ENCODE measurements around the gene RTN4IP1.
"Not testable (repeated sequence)": the region's sequence is repeated elsewhere in the genome, so short reads cannot be mapped to it uniquely, and the experiment has no call there.

The RTN4IP1 gene

DNA sequence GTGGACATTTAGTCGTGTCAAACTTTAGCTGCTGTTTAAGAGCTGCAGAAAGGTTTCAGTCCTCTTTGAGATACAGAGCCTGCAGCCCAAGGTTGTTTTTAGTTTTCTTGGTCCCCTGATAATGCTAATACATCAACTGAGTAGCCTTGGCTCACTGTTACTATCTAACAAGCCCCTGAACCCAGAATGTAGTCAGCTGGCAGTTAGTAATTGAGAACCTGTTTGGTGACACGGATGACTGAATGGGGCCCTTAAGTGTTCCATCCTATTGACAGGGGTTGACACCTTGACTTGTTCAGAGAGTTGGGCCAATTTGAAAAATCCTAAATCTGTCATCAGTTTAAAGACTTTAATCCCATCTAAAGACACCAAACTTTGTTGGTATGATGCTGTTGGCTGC is 2.8 kb downstream of the RTN4IP1 start:
- DNase-seq: no peak

DNA sequence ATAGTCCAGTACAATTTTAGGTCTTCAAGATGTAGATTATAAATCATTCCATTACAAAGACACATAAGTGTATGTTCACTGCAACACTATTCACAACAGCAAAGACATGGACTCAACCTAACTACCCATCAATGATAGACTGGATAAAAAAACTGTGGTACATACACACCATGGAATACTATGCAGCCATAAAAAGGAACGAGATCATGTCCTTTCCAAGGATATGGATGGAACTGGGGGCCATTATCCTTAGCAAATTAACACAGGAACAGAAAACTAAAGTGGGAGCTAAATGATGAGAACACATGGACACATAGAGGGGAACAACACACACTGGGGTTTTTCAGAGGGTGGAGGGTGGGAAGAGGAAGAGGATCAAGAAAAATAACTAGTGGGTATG is 6.3 kb downstream of the RTN4IP1 start:
- DNase-seq: no peak

DNA sequence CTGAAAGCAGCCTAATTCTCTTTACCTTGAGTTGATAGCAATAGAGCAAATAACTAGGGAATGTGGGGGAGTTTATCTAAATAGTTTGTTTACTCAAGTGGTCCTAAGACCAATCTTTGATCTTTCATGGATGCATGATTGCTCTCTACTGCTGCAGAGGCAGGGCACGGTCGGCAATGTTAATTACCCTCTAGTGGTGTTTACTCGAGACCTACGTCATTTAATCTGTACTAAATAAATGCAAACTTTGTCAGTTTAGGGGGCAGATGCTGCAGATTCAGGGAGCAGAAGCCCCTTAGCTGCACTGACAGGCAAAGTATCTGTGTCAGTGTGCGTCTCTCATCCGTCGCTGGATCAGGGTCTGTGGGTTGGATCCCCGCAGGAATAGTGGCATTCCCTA is 6.9 kb downstream of the RTN4IP1 start:
- DNase-seq: no peak

DNA sequence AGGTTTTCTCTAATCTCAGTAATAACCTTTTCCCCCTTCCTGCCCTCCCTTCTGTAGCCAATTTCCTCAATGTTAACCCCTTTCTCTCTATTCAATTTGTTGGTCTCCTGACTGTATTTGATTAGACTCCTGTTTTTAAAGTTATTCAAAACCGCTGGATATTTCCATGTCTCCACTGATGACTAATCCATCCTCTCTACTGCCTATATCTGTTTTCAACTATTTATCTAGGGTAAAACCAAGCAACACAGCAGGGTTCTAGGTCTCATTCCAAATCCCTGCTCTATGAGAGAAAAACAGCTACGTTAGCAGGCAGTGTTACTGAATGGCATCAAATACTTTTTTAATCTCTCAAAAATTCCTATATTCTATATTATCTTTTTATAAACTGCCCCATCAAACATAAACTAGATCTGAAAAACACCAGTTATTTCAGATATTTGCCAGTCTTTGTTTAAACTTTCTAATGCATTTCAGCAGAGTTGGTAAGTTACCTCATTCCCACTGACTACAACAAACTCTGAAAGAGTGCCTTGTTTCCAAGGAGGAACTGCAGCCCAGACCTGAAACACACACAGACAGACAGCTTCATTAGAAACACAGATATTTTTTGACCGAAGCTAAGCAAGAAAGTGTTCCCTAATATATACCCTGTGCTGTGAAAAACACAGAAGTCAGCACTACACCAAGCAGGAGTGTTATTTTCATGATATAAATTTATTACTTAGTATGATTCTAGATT is 8.2 kb downstream of the RTN4IP1 start:
- DNase-seq: no peak

DNA sequence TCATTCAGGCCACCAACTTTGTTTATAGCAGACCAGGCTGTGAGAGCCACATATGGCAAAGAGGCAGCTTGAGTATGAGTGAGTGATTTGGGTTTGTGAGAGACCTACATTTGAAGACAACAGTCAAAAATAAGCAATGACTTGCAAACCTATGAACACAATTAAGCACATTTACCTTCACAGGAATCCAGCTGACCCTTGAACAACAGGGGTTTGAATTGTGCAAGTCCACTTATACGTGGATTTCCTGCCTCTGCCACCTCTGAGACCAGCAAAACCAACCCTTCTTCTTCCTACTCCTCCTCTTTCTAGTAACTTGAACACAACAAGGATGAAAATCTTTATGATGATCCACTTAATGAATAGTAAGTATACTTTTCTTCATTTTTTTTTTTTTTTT is 10.1 kb downstream of the RTN4IP1 start:
- no peak for DNase-seq

DNA sequence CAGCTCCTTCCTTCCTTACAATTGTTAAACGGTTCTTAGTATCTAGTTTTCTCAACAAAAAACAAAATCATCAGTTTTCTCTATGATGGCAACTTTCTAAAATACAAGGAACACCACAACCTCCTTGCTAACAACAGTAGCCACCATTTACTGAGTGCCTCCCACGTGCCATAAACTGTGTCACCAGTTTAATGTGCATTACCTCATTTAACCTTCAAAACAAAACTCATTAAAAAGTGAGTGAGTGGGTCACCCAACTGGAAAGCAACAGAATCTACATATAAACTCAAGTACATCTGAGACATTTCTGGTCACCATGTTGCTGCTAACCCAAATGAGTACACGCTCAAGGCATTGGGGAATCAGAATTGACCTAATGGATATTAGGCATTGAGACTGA is 11.0 kb downstream of the RTN4IP1 start:
- no peak for DNase-seq

DNA sequence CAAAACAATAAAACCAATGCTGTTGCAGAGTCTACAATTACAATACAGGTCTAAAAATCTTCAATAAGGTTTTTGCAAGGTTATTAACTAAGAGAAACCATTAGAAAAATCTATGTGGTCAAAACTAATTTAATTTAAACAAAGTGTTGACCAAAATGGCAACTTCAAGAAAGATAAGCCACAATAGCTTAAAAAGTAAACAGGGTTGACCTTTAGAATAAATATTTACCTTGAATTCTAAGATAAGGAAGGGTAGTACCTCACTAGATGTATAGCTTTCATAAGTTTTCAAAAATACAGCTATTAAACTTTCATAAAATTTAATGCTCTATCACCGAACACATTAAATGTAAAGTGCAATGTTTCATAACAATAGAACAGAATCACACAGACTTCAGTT is 11.4 kb downstream of the RTN4IP1 start:
- no peak for DNase-seq

DNA sequence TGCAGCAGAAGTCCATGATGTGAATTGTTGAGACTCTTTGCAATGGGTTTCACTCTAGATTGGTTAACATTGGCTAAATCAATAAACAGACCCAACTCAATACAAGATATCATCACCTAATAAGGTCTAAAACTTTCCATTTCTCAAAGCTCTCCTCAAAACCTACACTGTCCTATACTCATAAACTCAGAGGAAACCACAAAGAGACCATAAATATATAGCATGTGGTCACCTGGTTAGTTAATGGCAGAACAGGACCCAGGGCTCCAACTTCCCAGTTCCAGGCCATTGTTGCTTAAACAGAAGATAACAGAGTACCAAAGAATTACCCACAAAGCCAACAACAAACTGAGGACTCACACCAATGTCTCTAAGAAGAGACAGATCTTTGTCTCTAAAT is 12.0 kb downstream of the RTN4IP1 start:
- no peak for DNase-seq

DNA sequence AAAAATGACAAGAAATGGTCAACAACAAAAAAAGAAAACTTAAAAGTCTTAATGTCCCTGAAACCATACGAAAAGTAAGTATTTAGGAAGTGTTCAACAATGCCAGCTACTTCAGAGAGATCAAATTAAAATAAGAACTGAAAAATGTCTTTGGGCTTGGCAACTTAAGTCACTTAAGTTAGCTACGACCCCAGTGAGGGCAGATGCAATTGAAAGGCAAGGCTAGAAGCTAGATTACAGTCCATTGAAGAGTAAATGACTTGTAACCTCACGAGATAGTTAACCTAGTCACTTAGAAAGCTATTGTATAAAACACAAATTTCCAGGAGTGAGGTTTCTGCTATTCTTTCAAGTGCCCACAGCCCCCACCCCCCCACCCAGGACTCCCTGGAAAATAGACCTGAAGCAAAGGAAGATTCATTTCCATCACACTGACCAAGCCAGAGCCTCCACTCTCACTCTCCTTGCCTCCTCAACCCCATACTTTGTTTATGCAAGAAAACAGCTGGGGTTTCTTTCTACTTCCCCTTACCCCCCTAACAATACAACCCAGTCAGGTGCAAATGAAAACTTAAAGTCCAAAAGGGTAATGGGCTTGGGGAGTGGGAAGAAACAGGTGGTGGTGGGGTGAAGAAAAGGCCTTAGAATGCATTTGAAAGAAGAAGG is 14.6 kb downstream of the RTN4IP1 start:
- no peak for DNase-seq

DNA sequence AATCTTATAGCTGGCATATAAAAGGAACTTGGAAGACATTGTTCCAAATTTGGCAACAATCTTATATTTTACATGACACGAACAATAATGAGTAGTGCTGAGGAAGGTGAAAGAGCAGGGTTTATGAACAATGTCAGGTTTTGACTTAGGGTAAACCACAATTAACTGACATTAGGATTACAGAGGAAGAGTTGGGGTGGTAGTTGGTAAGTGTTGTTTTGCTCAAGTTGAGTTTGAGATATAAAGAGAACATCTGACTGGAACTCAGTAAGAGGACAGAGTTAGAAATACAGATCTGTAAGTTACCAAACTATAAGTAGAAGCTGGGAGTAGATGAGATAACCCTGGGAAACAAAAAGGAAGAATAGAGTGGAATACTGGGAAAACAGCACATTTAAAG is 15.1 kb downstream of the RTN4IP1 start:
- DNase-seq: no peak

DNA sequence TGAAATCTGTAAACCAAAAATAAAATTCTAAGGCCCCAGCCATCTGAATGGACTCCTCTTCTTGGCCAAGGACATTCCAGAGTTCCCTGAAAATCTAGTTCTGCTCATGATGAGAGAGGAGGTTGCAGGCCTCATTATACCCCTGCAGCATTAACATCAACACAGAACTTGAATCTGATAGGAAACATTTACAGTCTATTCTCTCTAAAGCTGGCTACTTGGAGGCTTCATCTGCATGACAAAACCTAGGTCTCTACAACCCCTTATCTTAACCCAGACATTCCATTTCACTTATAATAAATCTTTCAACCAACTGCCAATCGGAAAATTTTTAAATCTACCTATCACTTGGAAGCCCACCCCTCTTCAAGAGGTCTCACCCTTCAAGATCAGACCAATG is 15.7 kb downstream of the RTN4IP1 start:
- no peak for DNase-seq

DNA sequence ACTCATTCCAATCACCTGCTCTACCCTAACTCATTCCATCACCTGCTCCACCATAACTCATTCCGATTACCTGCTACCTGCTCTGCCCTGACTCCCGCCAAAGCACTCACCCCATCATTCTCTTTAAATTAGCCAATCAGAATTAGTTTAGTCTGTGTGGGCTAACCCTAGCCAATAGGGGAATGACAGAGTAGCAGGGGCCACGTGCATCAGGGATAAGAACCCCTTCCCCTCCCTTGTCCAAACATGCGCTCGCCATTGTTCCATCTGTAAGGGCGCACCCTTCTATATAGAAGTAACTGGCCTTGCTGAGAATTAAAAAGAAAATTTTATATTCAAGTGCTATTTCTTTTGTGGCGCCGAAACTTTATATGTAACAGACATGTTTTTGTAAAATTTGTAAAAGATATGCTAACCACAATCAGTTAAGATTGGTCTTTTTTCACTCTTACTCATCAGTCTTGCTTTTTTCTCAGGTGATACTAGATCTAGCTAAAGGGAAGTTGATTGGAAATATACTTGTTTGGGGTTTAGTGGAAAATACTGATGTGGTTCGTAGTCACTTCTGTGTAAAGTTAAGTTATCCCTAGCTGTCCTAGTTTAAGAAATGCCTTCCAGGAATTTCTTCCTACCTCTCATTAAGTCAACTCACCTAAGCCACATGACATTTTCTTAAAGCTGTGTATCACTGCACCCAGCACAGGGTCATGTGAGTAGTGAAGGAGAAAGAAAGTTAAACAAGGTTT is 16.5 kb downstream of the RTN4IP1 start:
- no peak for DNase-seq

DNA sequence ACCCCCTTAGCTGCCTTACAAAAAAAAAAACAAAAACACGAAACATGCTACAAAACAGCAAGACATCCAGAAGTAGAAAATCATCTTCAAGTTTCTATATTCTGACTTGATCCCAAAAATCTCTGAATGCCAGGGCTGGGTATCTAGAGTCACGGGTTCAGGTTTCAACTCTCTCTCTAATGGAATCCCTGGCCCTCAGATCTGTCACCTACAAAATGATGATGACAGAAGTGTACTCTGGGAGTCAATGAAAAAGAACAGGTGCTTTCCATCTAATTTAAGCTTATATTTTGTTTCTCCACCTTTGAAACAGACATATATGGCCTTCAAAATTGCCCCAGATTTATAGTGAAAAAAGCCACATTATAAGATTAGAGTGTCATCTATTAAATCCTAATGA is 18.3 kb downstream of the RTN4IP1 start:
- DNase-seq: no peak

DNA sequence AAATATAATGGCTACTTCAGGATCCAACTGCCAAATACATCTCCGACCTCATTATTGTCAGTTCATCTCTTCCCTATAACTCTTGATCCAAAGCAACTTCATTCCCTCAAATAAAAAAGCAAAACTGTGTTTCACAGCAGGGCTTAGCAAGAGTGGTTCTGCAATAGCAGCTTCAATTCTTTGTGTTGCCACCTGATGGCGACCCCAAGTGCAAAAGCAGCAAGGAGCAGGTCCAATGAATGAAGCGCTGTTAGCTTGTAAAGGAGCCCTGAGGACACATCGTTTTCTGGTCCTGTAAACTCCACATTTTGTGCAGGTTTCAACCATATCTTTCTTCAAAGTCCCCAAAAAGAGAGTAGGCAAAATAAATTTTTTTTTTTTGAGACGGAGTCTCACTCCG is 19.6 kb downstream of the RTN4IP1 start:
- no peak for DNase-seq

DNA sequence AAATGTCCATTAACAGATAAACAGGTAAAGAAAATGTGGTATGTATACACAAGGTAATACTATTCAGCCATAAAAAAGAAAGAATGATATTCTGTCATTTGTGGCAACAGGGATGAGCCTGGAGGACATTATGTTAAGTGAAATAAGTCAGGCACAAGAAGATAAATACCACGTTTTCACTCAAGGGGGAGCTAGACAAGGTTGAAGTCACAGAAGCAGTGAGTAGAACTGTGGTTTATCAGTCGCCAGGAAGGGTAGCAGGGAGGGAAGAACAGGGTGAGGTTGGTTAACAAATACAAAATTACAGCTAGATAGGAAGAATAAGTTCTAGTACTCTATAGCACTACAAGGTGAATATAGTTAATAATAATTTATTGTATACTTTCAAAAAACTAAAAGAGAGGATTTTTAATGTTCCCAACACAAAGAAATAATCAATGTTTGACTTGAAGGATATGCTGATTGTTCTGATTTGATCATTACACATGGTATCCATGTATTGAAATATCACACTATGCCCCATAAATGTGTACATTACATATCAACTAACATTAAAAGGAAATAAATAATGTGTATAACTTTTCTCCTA is 21.1 kb downstream of the RTN4IP1 start:
- DNase-seq: no peak

DNA sequence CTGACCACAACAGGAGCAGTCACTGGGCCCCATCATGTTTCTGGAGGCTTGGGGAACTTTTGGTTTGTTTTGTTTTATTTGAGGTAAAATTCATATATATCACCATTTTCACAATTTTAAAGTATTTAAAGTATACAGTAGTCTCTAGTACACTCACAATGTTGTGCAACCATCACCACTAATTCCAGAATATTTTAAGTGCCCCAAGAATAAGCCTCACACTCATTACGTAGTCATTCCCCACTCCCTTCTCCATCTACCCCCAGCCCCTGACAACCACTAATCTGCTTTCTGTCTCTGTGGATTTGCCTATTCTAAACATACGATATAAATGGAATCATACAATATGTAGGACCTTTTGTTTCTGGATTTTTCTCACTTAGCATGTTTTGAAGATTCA is 29.0 kb downstream of the RTN4IP1 start:
- no peak for DNase-seq

DNA sequence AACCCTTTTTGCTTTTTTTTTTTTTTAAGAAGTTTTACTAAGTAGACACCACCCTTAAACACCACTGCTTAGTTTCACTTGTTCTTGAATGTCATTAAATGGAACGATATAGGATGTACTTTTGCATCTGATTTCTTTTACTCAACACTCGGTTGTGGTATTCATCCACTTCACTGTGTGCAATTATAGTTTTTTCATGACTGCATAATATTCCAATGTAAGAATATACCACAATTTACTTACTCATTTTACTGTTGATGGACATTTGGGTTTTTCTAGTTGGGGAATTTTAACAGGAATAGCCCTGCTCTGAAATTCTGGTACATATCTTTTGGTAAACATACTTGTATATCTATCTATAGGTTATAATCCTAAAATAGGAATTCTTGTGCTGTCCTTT is 29.9 kb downstream of the RTN4IP1 start:
- DNase-seq: no peak

DNA sequence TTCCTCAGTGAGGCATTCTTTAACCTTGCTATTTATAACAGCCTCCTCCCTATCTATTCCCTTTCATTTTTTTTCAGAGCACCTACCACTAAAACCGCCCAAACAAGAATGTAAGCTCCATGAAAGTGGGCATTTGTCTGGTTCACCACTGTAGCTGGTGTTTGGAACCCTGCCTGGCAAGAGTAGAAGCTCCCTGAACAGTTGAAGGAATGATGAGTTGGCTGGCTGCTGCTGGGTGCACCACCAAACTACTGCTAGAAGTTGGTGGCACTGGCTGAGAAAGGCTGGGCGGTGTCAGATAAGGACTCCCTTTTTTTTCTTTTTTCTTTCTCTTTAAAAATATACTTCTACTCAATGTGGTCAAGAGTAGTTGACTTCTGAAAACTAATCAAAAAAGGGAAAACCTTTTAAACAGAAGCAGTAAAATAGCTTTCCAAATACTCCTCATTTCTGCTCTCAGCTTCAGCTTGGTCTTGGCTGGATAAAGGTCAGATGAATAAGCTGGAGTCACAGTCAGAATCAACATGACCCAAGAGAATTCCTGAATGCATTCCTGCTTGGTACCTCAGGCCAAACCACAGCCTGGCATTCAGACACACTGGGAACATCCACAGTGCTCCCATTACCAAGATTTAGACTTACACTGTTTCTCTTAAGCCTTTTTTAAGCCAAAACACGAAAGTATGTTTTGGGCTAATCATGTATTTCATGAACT is 38.0 kb downstream of the RTN4IP1 start:
- DNase-seq: no peak

DNA sequence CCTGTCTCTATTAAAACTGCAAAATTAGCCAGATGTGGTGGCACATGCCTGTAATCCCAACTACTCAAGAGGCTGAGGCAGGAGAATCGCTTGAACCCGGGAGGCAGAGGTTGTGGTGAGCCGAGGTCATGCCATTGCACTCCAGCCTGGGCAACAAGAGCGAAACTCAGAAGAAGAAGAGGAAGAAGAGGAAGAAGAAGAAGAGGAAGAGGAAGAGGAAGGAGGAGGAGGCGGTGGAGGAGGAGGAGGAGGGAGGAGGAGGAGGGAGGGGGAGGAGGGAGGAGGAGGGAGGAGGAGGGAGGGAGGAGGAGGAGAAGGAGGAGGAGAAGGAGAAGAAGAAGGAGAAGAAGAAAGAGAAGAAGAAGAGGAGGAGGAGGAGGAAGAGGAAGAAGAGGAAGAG is 40.4 kb downstream of the RTN4IP1 start:
- DNase-seq: not testable (repeated sequence)

DNA sequence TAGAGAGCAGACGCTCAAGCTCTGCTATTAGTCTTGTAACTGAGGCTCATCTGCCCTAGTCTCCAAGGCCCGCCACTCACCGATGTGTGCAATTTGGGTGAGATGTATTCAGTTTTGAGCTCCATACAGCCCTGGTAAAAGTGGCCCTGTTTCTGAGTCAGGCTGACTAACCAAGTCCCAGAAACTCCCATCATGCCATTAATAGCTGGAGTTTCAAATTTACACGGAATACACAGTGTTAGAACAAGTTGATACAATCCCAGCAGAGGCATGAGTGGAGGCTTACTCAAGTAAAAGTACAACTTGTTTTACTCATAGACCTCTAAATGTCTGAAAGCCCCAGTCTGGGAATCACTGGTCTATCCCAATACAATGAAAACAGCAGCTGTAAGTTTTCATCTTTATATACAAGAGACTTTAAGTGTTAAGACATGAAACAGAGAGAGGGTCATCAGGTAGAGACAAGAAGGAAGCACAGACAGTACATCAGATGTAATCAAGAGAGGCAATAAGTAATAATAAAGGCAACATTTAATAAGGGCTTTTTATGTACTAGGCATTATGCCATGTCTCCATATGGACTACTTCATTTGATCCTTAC is 42.4 kb downstream of the RTN4IP1 start:
- no peak for DNase-seq

DNA sequence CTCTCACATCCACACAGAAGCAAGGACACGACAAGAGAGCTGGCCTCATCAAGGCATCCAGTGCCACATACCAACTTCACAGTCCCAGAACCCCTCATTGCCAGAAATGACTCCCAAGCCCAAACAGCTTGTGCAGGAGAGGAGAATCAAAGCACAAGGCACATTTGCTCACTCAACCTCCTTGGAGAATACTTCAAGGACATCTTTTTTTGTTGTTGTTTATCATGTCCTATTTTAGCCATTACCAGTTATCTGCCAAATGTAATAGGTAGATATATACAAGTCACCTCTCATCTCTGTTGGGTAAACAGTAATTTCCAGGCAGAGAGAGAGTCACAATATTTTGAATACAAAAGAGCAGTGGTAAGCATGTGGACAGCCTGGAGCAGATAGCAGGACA is 47.8 kb downstream of the RTN4IP1 start:
- no peak for DNase-seq

DNA sequence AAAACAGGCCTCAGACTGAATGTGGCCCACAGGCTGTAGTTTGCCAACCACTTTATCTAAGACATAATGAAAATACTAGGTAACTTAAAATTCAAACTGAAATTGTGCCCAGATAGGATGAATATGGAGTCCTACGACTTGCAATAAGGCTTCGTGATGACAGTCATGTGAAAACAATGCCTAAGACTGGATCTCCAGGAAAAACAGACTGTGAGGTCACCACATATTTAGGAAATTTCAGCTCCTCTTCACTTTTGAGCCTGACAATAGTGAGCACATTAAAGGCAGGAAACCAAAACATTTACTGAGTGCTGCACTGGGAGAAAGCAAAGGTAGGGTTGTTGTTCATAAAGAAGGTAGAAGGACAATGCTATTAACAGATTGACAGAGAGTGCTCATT is 50.0 kb downstream of the RTN4IP1 start:
- no peak for DNase-seq

Data from cerebellar nuclear complex (tissue), 1 donor.